GM04503 (cell line): ENCODE measurements around the gene LAMP5.

Experiments used
- DNase-seq: peaks from one replicate; pipeline ENCODE4 v3.0.0-alpha.2; 2012; ENCODE audit warnings: low read depth

Gene LAMP5

DNA sequence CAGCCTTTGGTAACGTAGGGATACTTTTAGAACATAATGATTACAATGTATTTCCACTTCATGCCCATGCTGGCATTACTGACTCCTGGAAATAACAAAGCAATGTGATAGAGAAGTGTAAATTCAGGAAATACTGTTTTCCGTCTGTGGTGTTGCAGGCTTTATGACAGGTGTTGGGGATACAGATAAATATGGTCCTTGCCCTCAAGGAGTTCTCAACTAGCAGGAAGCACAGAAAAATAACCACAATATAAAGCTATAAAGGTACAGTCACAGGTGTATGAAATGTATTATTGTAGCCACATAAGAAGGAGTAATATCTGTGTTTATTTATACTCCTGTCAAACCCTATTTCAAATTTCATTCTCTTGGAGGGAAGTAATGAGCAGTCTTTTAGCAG is 12.9 kb upstream of the LAMP5 start:
- DNase-seq: no peak

DNA sequence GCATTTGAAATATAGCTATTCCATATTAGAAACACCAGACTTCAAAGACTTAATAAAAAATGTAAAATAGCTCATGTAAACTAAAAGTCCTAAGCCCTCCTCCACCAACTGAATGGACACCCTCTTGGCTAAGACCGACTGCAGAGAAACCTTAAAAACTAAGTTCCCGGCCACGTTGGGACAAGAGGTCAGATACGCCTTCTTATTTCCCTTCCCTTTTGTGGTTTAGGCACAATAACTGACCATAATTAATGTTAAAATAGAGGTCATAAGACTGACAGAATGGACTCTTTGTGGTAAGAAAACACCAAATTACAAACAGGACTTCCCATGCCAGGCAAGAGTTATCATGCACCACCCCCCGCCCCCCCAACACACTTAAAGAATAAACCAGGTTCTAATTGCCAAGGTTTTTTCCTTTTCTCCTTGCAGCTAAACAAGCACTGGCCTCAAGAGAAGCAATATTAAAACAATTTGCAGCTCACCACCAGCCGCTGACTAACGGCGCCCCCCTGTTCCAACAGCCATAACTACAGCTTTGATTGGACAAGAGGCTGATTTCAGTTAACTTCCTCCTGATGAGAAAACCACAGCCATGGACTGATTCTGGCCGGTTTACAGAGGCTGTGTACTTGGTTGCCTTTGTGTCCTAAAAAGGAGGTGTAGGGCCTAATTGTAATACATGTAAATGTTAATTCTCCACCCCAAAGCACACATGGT is 10.7 kb upstream of the LAMP5 start:
- DNase-seq: no peak

DNA sequence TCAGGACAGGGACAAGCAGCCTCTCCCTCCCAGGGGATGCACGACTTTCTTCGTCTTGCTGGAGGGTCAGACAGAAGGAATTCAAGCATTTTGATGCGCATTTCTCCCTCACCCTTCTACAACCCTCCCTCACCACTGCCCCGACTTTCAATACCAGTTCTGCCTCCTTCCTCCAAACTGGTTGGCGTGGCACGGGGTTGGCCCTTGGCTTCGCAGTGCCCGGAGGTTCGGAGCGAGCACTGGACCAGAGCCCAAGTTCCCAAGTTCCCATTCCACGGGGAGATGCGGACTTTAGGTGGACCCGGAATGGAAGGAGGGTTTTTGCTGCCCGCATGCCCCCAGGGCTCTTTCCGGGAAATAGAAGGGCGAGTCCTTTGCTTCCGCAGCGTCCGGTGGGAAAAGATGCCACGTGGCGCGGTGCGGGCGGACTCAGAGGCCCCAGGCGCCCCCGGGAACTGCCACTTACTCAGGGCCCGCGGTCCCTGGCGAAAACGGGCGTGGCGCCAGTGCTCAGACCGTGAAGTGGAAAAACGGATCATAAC is 8.0 kb upstream of the LAMP5 start:
- no peak for DNase-seq

DNA sequence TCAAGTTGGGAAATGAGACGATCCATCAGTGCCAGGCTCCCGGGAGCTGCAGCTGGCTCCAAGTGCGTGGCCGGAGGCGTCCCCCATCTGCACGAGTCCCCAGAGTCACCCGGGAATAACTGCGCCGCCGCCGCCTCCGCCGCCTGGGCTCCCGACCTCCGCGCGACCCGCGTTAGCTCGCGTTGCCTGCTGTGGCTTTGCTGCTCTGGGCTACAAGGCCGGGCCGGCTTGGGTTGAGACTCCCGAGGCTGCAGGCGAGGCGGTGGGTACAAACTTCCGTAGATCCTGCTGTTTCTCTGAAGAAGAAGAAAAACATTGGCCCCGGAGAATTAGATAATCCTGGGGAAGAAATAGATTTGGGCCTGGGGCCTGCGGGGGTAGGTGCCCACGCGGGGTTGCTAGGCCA is 7.4 kb upstream of the LAMP5 start:
- DNase-seq: no peak

DNA sequence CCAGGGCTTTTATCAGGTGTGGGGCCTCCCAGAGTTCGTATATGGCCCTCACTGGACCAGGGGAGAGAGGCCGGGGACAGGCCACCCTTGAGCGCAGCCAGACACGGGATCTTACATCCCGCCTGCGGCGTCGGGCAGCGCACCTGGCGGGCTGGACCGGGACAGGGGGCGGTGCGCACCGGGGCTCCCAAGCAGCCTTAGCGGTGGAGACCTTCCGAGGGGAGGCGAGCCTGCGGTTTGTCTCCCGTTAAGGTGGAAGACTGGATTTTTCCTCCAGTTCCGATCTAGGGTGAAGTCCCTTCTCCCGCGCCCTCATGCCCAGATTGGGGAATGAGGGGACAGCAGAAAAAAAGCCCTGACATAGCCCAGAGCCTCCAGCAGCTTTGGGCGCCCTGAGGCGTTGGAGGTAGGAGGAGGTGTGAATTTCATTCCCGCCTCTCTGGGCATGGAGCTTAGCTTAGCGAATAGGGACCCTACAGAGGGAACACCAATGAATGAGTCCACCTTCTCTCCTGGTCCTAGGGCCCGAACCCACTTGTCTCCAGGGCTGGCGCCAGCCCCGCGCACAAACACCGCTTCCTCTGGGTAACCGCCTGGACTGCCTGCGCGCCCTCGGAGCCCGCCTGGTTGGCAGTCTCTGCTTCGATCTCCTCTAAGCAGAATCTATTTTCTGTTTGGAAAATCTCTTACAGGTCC is 6.7 kb upstream of the LAMP5 start:
- DNase-seq: no peak

DNA sequence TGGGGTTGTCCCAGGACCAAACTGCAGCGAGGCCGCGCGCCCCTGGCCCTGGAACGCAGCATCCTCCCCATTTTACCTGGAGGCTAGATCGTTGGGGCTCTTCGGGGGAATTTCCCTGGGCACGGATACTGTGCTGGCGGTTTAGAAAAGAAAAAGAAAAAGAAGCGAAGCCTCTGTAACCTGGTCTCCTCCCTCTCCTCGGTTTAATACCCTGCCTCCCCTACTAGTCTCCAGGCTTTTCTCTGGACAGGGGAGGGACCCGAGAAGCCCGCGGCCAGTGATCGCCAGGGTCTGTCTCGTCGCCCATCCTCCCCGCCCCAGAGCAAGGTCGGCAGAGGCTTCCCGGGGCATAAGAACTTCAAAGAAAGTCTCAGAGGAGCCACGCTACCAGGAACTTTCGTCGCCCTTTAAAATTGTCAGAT is 6.1 kb upstream of the LAMP5 start:
- no peak for DNase-seq

DNA sequence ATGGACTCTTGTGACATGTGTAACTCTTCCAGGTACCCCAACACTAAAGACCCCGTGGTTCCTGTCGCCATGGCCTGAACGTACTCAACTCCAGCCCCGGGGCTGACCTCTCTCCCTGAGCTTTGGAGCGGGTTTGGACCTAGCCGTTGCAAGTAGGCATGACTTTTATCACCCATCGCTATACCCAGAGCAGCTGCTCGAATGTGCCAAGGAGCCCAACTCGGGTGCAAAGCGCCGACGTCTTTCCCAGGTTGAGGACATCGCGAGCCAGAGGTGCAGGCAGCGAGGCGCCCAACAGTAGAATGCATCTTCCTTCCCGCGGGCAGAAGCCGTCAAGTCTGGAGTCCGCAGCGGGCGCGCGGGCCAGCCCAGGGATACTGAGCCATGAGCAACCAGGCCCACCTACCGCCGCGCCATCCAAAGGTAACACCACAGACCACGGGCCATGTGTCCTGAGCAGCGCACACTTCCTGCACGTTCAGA is 5.7 kb upstream of the LAMP5 start:
- DNase-seq: no peak

DNA sequence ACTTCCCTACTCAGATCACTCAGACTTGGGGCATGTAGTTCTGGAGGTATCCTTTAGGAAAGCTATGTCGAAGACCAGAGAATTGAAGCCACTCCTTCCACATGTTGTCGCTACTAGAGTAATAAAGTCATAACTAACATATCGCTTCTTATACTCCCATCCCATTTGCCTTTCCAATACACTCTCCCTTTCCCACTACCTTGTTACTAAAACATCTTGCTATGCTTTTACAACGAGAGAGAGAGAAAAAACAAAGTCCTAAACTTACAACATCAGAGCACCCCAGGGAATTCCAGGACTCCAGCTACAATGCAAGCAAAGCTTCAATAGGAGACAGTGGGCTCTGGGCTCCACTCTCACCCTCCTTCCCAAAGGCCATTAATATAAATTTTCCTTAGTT is 5.1 kb upstream of the LAMP5 start:
- no peak for DNase-seq

DNA sequence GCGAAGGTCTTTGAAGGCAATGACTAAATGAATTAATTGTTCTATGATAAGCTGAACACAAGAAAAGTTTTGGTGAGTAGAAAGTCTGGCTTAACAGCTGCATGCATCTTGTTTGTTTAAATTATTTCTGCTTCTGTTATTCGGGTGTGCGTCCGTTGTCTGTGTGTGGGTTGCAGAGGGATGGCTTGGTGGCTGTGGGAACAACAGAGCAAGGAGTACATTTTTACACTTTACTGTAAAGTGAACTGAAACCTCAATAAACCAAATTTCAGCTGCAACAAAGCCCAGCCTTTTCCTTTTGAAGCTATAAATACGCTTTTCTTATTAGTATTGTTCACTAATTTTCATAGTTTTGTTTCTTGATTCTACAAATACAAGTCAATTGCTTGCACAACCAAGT is 3.5 kb upstream of the LAMP5 start:
- DNase-seq: no peak

DNA sequence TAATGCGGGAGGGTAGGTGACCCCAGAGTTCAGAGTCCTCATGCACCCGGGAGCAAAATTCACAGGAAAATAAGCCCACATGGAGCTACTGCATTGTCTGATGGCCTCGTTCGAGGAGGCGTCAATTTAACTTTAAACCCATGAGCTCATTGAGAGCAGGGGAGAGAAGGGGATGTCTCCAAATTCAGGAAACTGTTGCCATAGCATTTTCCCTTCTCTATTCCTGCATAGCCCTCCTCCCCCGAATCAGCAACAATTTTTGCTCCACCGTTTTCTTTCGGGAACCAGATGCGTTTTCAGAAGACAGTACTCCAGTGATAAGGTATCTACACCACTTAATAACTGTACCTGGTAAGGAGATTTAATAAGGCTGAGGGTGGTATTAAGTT is 324 bp upstream of the LAMP5 start:
- no peak for DNase-seq

DNA sequence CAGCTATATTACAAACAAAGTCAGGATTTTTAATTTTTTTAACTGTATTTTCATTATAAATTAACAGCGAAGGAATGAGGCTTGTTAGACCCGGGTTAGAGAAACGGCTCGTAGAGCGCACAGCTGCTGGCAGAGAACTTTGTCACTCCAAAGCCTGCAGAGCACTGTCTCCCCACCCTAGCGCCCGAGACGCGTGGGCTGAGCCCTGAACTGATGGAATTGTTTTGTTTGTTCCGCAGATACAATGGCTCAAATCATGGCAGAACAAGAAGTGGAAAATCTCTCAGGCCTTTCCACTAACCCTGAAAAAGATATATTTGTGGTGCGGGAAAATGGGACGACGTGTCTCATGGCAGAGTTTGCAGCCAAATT is 810 bp downstream of the LAMP5 start:
- DNase-seq: no peak

DNA sequence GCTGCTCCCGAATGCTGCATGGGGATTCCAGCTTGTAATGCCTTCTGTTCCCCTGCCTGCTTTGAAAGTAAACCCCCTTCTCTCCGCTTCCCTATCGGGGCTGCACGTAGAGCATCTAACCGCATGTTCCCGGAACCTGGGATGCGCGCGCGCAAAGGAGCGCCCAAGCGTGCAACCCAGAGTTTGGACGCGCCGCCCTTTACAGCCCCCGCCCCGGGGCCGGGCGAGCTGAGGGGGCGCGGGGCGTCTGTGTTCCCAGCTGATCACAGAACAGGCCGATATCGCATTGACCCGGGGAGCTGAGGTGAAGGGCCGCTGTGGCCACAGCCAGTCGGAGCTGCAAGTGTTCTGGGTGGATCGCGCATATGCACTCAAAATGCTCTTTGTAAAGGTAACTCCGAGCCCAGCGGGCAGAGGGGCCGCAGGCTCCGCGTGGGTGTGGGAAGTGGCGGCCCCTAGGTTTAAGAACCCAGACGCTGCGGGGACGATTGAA is 1.4 kb downstream of the LAMP5 start:
- DNase-seq: no peak

DNA sequence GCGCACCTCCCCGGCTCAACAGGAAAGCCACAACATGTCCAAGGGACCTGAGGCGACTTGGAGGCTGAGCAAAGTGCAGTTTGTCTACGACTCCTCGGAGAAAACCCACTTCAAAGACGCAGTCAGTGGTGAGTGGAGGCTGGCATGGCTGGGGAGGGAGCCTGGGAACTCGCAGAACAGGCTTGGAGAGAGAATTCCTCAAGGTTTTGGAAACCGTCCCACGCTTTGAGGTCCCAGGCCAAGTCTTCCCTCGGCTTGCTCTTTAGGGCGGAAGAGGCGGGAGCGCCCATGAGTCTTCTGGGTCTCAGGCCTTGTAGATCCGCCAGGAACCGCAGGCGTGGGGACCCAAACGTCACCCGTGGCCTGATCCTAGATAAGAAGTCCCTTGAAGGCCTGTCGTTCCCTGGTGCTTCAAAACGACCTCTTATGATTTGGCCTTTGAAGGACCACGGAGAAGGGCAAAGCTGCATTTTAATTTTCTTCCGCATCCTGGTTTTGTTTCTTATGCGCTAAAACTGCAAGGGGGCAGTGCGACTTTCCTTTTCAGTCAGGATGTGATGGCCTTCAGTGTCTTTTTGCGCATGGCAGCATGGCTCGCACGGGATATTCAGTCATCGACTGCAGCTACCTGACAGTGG is 2.0 kb downstream of the LAMP5 start:
- DNase-seq: no peak

DNA sequence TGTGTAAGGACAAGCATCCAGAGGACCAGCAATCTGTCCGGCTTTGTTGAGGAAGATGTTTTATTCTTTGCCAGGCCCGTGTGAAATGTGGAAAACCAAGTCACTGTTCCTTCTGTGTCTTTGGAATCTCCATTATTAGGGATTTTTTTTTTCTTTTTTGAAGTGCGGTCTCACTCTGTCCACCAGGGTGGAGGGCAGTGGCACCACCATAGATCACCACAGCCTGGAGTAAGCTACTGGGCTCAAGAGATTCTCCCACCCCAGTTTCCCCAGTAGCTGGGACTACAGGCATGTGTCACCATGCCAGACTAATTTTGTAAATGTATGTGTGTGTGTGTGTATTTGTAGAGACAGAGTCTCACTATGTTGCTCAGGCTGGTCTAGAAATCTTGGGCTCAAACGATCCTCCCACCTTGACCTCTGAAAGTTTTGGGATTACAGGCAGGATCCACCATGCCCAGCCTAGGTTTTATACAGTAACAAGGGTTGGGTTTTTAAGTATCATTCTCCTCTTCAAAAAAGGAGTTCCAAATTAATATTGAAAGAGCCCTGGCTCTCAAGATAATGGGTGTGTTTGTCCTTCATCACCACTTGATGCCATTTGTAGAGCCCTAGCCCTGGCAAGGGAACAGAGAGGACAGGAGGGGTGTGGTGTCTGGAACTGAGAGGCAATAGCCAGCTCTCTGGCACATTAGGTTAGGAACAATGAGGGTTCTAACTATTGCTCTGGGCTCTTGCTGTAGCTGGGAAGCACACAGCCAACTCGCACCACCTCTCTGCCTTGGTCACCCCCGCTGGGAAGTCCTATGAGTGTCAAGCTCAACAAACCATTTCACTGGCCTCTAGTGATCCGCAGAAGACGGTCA is 3.1 kb downstream of the LAMP5 start:
- DNase-seq: no peak

DNA sequence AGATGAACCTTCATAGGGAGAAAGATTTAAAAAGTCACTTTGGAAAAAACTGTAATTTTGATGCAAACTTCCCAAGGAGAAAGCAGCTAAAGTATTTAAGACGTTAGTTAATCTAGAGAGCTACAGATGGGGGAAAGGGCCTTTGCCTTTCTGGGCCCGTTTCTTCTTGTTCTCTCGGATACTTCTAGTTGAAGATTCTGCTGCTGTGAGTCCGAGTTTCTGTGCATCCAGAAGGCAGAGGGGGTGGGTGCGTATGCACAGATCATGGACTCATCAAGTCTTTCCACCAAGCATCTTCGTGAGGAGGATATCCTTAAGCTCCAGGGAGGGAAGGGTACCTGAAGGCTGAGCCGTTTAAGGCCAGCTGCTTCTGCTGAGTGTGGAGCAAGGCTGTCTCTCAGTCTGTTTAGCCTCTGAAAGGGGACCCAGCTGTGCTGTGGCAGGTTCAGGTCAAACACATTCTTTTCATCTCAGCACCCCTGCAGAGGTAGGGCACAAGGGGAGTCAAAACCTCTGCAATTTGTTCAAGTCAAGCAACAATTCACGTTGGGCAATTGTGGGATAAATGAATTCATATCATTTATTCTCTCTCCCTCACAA is 4.3 kb downstream of the LAMP5 start:
- no peak for DNase-seq

DNA sequence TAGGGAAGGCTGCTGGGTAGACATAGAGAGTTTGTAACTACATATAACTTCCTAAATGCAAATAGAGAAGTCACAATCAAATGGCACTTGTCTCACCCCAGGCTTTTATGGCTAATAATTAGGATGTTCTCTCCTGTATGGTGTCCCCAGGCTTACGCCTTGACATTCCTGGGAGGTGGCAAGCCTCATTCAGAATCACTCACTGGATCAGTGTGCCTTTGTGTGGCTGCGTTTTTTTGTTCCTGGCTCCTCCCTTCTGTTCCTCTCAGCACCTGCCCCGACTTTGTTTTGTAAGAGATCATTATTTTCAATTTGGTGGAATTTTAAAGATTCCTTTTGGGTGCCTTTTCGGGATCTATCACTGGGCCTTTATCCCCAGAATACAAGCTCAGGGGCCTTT is 5.7 kb downstream of the LAMP5 start:
- DNase-seq: no peak

DNA sequence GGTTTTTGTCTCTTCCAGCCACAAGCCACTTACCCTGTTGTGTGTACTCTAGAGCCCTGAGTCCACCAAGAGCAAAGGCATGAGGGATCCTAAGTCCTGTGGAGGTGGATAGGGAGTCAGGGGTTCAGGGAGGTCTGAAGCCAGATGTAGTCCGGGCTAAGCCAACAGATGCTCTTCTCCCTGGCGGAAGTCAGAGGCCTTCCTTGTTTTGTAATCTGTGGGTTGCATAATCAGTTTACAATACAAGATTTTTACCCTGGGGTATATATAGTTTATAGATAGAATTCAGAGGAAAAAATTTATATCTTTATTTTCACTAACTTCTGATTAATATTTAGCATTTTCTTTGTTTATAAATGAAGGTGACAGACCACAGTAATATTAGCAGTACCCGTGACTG is 9.2 kb downstream of the LAMP5 start:
- DNase-seq: no peak

DNA sequence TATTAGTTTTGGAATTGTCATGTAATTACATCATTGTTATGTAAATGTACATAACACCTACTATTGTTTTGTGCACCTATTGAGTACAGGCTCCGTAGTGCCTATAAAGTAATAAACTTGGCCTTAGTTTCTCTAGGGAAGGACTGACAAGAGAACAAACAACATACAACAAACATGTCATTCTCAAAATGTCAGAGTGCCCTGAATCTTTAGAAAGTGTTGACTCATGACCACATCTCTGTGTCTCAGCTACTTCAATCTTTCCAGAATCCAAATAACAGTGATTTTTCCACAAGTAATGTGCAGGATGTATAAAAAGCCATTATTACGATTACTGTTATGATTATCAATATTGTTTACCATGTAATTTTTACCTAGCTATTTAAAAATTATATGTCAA is 17.2 kb downstream of the LAMP5 start:
- no peak for DNase-seq

DNA sequence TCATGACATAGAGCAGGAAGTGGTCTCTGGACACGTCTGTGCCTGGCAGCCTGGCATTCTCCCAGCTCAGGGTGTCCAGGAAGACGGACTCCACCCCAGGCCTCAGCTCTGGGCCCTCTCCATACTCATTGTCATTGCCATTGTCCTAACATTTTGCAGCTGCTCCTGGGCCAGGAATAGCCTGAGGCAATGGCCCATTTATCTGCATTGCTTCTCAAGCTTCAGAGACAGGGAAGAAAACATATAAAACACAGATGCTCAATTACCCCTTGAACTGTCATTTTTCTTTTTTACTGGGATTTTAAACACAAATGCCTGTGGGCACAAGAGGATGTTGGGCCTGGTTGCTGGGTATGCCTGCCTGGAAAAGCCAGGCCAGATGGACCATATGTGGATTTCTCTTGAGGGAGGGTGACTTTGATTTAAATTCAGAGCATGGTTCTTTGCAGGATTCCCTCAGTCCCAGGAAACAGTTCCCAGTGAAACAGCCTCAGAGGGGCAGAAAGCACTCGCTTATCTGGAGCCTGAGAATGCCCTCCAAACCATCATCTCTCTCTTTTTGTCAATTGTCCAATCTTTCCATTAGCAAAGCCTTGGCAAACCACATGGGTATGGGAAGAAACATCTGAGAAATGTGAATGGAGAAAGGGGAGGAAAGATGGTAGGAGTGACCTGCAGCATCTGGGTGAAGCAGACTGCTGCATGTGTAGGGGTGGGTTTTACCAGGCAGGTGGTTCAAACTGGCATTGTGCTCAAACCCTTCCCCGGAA is 17.9 kb downstream of the LAMP5 start:
- no peak for DNase-seq

DNA sequence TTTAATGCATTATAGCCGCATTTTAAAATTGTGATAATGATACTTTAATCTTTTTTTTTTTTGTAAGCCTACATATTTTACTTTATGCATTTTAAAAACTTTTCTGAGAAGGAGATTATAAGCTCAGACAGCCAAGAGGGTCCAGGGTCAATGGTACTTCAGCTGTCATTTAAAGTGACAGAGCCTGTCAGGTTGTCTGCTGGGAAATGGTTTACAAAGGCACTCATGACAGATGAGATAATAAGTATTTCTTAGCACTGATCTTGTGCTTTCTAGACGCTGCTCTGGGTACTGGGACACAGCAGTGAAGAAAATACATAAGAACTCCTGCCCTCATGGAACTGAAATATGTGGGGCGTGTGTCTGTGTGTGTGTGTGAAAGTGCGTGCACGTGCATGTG is 19.6 kb downstream of the LAMP5 start:
- DNase-seq: no peak

DNA sequence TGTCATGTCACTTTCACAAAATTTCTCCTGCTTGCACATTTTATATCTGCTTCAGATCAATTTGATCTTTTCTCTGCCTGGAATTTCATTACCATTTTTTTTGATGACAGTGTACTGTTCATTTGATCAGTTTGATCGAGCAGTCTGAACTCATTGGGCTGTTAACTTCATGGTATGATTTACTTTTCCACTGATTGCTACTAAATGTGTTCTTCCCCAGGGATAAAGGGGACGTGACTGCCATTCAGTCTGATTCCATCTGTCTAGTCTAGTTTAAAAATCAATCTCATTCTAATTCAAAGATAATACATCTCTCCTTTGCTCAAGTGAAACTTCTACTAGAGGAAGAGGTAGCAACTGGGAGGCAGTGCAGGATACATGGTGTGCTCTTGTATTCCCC is 21.1 kb downstream of the LAMP5 start:
- no peak for DNase-seq
